ENCODE data around the gene GRIN3B.

GRIN3B gene

GRCh38 chr19:1008268-1009040 is 8.2 kb downstream of the GRIN3B start:
- DNase-seq = no peak

GRCh38 chr19:1009041-1009980 is 9.1 kb downstream of the GRIN3B start:
- DNase-seq = no peak

- no peak for DNase-seq
Measured at GRCh38 chr19:1009981-1010538, 9.8 kb downstream of the GRIN3B start.

- no peak for DNase-seq
Measured at GRCh38 chr19:1010586-1011510, 10.6 kb downstream of the GRIN3B start.

GRCh38 chr19:1011831-1012333 is 11.7 kb downstream of the GRIN3B start:
- DNase-seq = no peak

GRCh38 chr19:1012334-1012733 is 12.1 kb downstream of the GRIN3B start:
- no peak for DNase-seq

GRCh38 chr19:1013218-1013617 is 13.0 kb downstream of the GRIN3B start:
- DNase-seq = no peak

- no peak for DNase-seq
Measured at GRCh38 chr19:1014161-1015060, 14.2 kb downstream of the GRIN3B start.

GRCh38 chr19:1015061-1015781 is 15.0 kb downstream of the GRIN3B start:
- DNase-seq = no peak

GRCh38 chr19:1015782-1016646 is 15.8 kb downstream of the GRIN3B start:
- no peak for DNase-seq

- no peak for DNase-seq
Measured at GRCh38 chr19:1016647-1017114, 16.5 kb downstream of the GRIN3B start.

GRCh38 chr19:1017115-1017905 is 17.1 kb downstream of the GRIN3B start:
- no peak for DNase-seq

- DNase-seq = no peak
Measured at GRCh38 chr19:1017906-1018305, 17.7 kb downstream of the GRIN3B start.

- no peak for DNase-seq
Measured at GRCh38 chr19:1018393-1018792, 18.2 kb downstream of the GRIN3B start.

- no peak for DNase-seq
Measured at GRCh38 chr19:1018932-1019615, 18.9 kb downstream of the GRIN3B start.

- DNase-seq = no peak
Measured at GRCh38 chr19:1019616-1019961, 19.4 kb downstream of the GRIN3B start.

- DNase-seq = no peak
Measured at GRCh38 chr19:1019980-1020867, 20.0 kb downstream of the GRIN3B start.
